ENCODE data around the gene PIK3R6.

PIK3R6 gene

DNA sequence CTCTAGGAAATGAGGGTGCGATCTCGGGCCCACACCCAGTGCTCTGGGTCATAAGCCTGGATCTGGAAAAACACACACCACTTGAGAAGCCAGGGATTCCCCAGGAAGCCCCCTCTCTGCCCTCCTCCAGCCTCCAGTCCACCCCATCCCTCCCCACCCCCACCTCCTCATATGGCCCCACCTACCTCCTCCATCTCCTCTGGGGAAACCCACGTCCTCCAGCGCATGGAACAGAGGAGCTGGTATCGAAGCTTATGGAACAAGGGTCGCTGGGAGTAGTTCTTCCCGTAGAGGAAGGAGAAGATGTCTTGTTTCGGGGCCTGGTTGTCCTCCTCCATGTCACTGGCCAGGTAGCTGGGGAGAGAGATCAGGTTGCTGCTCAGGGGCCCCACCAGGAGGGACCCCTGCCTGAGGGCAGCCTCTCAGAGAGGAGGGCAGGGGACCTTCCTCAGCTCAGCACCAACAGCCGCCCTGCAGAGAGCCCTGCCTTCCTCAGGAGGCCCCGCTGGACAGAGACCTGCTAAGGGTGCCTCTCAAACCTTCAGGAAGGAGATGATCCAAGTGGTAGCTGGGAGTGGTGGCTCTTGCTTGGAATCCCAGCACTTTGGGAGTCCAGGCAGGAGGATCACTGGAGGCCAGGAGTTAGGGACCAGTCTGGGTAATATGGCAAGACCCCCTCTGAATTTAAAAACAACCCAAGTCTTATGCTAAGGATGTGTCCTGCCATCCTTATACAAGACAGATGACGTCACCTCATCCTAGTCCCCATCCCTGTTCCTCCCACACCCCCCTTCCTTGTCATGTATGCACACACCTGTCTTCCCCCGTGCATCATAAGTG lies 114.1 kb downstream of the PIK3R6 start:
- no peak for DNase-seq (ENCODE audit: low read depth, low spot score)
